UCSD-AML1 (cell line): ENCODE measurements around the gene MLF1.
A peak's percentile ranks its signal among the peaks of the same experiment; 100 is the strongest.

Source experiments
- DNase-seq: peaks from one replicate; lab custom pipeline; 2025; ENCODE audit not compliant: unreplicated experiment; lab: John Stamatoyannopoulos, UW

MLF1 gene

GRCh38 chr3:158573714-158574113 is 2.7 kb downstream of the MLF1 start:
- DNase-seq: no peak

- no peak for DNase-seq
These were observed 3.7 kb downstream of the MLF1 start for GRCh38 chr3:158574646-158575045.

DNA sequence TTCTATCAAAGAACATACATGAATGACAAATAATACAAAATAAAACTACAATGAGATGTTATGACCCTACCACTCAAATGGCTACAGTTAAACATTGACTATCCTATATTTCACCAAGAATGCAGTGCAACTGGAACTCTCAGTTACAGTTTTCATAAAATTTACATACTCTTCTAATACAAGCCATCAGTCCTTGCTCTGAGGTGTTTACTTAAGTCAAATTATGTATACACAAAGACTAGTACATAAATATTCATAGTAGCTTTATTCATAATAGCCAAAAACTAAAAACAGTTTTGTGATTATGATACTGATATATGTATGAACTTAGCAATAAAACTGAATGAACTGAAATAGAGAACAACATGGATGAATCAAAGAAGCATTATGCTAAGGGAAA is 19.2 kb downstream of the MLF1 start:
- no peak for DNase-seq

- DNase-seq: no peak
These were observed 29.8 kb downstream of the MLF1 start for GRCh38 chr3:158600787-158601186.

DNA sequence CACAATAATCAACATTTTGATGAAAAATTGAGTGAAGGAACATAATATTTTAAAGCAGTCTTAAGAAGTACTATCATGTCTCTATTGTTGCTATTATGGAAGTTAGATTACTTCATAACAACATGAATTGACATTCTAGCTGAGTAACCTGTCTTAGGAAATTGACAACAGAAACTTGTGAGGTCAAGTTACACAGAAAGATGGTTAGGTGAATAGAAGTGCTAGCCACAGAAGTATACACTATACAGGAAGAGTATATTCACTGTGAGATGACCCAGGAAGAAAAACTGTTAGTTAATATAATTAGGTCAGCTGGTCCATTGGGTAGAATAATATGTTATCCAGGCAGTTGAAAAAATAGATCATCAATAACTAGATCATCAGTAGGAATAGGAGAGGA is 31.2 kb downstream of the MLF1 start:
- DNase-seq: no peak

DNA sequence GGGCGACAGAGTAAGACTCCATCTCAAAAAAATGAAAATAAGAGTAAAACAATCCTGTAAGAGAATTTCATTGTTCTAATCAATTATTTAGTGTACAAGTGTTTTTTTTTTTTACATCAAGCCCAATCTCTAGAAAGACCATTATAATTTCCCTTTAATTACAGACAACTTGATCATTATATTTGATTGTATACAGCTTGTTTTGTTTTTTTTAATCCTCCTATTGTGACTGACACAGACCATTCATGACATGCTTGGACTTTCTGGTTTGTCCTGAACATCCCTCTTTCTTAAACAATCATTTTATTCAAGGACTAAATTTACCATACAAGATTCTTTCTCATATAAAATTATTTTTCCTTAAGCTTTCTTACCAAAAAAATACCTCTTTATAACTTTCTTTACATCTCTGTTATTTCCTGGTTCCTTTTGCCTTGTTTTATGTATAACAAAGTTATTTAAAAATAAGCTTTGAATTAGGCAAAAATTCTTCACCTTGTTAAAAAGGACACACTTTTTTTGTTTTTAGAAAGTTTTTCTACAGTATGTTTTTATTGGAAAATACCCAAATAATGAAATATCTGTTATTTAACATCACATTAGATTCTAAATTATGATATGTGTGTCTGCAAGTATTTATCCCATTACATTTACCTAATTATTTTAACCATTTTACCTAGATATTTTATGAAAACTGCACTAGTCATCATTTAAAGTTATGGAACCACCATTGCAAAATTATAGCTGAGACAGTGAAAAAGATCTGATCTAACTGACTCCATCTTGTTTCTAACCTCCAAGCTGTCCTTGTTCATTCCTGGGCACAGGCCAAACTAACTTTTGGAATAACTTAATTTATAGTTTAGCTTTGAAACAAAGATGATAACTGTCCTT is 47.2 kb downstream of the MLF1 start:
- no peak for DNase-seq

- DNase-seq: no peak
These were observed 54.9 kb downstream of the MLF1 start for GRCh38 chr3:158625881-158626280.

DNA sequence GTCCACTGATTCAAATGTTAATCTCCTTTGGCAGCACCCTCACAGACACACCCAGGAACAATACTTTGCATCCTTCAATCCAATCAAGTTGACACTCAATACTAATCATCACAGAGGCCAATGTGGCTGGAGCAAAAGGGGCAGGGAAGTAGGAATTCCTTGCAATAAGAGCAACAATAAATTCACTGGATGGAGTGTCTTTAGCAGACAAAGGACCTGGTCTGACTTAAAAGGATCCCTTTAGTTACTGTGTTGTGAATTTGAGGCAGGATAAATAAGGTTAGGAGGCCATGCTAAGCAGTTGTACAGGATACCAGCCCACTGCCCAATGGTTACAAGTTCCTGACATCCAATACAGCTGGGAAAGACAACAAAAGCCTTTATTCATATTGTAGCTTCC is 61.0 kb downstream of the MLF1 start:
- DNase-seq: no peak

- DNase-seq: no peak
These were observed 69.7 kb downstream of the MLF1 start for GRCh38 chr3:158640646-158641045.

DNA sequence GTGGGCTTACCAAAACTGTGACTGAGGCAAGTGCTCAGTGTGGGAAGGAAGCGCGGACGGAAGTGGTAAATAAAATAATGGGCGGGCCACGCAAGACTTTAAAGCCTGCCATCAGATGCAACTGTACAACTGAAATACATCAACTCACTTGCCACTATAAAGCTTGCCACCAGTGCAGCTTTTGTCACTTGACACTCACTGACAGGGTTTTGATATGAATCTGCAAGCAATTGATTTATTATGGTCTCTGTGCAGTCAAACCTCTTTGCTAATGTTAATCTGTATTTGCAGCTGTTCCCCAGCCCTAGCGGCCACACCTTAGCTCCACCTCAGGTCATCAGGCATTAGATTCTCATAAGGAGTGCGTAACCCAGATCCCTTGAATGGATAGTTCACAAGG is 71.0 kb downstream of the MLF1 start:
- no peak for DNase-seq

GRCh38 chr3:158642474-158643210 is 71.6 kb downstream of the MLF1 start:
- DNase-seq: no peak

- peak; percentile 90 for DNase-seq
These were observed 73.4 kb downstream of the MLF1 start, which contains the start of gene GFM1 for GRCh38 chr3:158644345-158644908. GFM1 (plus strand) TSS chr3:158644527; CDS start chr3:158644635, 108 bp downstream.

DNA sequence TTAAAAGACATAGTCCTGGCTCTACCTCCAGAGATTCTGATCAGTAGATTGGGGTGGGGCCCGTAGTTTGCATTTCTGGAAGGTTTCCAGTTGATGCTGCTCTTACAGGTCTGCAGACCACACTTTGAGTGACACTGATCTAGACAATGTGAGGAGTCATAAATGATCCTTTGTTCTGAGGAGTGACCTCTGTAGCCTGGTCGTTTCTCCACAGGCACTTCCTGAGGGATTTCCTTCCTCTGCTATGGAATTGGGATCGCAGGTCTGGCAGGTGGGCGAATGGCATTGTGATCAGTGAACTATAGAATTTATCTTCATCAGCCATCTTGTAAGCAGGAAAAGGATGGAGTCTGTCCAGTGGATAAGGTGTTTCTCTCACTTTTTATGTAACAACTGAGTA is 78.8 kb downstream of the MLF1 start:
- DNase-seq: no peak

DNA sequence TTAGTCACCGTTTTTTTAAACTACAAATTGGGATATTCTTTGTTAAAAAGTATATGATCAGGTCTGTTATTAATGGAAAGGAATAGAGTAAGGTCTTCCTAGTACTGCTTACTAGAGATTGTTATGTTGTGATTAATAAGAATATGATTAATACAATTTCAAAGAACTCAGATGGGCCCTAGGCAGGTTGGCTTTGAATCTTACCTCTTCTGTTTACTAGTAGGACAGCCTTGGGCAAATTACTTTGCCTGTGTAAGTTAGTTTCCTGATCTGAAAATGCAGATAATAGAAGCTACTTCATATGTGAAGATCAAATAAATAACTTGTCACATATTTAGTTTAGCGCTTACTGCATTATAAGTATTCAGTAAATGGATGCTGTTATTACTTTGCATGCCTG is 80.2 kb downstream of the MLF1 start:
- DNase-seq: no peak

GRCh38 chr3:158652463-158652862 is 81.5 kb downstream of the MLF1 start:
- no peak for DNase-seq
